Coronary artery (tissue), 2 donors: ENCODE data around the gene UBXN10.
A peak's percentile ranks its signal among the peaks of the same experiment; 100 is the strongest.

Experiments used
- DNase-seq: peaks from one replicate; pipeline ENCODE4 v3.0.0-alpha.2; 2017; ENCODE audit warnings: low spot score
- H3K27ac ChIP-seq, 2 donors: fragments of 200-600 bp; sonication (generic); one replicate each; pipeline ENCODE4 v1.5.1; 2016 to 2019
- H3K4me3 ChIP-seq: fragments of 200-600 bp; sonication (generic); 2 replicates; pipeline ENCODE4 v1.5.1; 2016; ENCODE audit warnings: mild to moderate bottlenecking, moderate library complexity
- CTCF ChIP-seq: fragments of 200-600 bp; sonication (generic); IDR thresholded peaks from one replicate; pipeline ENCODE4 v1.5.1; 2019; ENCODE audit warnings: antibody characterized with exemption

The UBXN10 gene

GRCh38 chr1:20185834-20186782 lies at the start of gene UBXN10, which contains the start of gene PLA2G2C:
UBXN10 (plus strand) TSS chr1:20186096; CDS start chr1:20190562, 4,466 bp downstream.
PLA2G2C (minus strand) TSS chr1:20186518; CDS start chr1:20177363, 9,155 bp downstream.
- peak within 1 kb of the TSS; percentile 63 for H3K4me3 ChIP-seq
- H3K27ac ChIP-seq = no peak within 1 kb of the TSS
- no peak for DNase-seq
- no peak for TF ChIP-seq CTCF

GRCh38 chr1:20136249-20136648 lies 49.6 kb upstream of the UBXN10 start:
- Histone ChIP-seq H3K27ac (no peak overlapping the region), H3K4me3 (no peak overlapping the region)
- no peak for TF ChIP-seq CTCF
- DNase-seq = peak; percentile 19

GRCh38 chr1:20137055-20137454 lies 48.8 kb upstream of the UBXN10 start:
- Histone ChIP-seq H3K27ac (no peak overlapping the region), H3K4me3 (no peak overlapping the region)
- TF ChIP-seq CTCF = no peak
- no peak for DNase-seq

GRCh38 chr1:20137604-20138003 lies 48.3 kb upstream of the UBXN10 start:
- H3K27ac ChIP-seq = no peak overlapping the region
- DNase-seq = no peak
- no peak overlapping the region for H3K4me3 ChIP-seq
- no peak for TF ChIP-seq CTCF

- DNase-seq = no peak
- no peak overlapping the region for H3K4me3 ChIP-seq
- no peak overlapping the region for H3K27ac ChIP-seq
- no peak for TF ChIP-seq CTCF
Measured at GRCh38 chr1:20138346-20138745, 47.5 kb upstream of the UBXN10 start.

- H3K27ac ChIP-seq = no peak within 1 kb of the TSS
- no peak for DNase-seq
- TF ChIP-seq CTCF = no peak
- no peak within 1 kb of the TSS for H3K4me3 ChIP-seq
Measured at GRCh38 chr1:20138961-20139550, 46.8 kb upstream of the UBXN10 start, which contains the start of gene PLA2G2F. PLA2G2F (plus strand) TSS chr1:20139323; CDS start chr1:20139428, 105 bp downstream.
